GM12878 (cell line): ENCODE results near the gene ABCC2. TPM values are rescaled to one million over a fixed set of nuclear protein-coding genes. Genes with fewer than 3 reads are reported as not detected.

Experiments used
- ATAC-seq: fragments of 200-7000 bp; cut with Tn5 transposase; 3 replicates; pipeline ENCODE4 v1.9.1; 2020; ENCODE audit warnings: mild to moderate bottlenecking, moderate library complexity
- BruUV-seq: library from RNA; stranded (reverse); fragments of 400-500 nt; replicated peaks from 2 replicates; lab custom pipeline; 2021; lab: Mats Ljungman, UMichigan
- CTCF ChIA-PET: fragments of 300-600 bp; sonication (Branson Sonifier 250); formaldehyde crosslinking; extraction: SDS; loops from one replicate; lab custom pipeline; 2021; ENCODE audit warnings: inconsistent platforms; lab: Yijun Ruan, JAX
- POLR2A ChIA-PET: fragments of 350-600 bp; formaldehyde crosslinking; extraction: SDS; loops from one replicate; lab custom pipeline; 2021; ENCODE audit warnings: inconsistent platforms; lab: Charles Lee
- RAD21 ChIA-PET: fragments of 300-600 bp; sonication (Branson Sonifier 250); formaldehyde crosslinking; loops from one replicate; lab custom pipeline; 2023; ENCODE audit warnings: antibody characterized with exemption; ENCODE audit not compliant: unreplicated experiment; lab: Charles Lee
- SMC1A ChIA-PET: fragments of 300-600 bp; sonication (Branson Sonifier 250); formaldehyde crosslinking; loops from one replicate; lab custom pipeline; 2023; ENCODE audit not compliant: unreplicated experiment, uncharacterized antibody; lab: Charles Lee
- DNase-seq: peaks from one replicate; pipeline ENCODE4 v3.0.0-alpha.2; 2011; ENCODE audit warnings: low read depth, low spot score
- FAIRE-seq: peaks from 3 replicates; lab custom pipeline; 2011; peaks lifted over from hg19 to GRCh38; lab: Jason Lieb, UNC
- H2AFZ ChIP-seq: 2 replicates; pipeline ENCODE4 v1.6.0; 2011; ENCODE audit warnings: low read depth, low read length, control low read depth; ENCODE audit not compliant: control insufficient read depth
- H3K27ac ChIP-seq: 2 replicates; pipeline ENCODE4 v1.5.1; 2011; ENCODE audit warnings: control low read depth; ENCODE audit not compliant: control insufficient read depth, insufficient read depth
- H3K27me3 ChIP-seq, 2 experiments: replicated peaks in 1 of 2; 2 replicates each; pipeline versions ENCODE4 v1.6.0 to v1.6.1; 2011; ENCODE audit warnings: low read length in 1 of 2; ENCODE audit not compliant: control insufficient read depth in 2 of 2, insufficient read depth in 2 of 2
- H3K36me3 ChIP-seq, 2 experiments: 2 replicates each; pipeline ENCODE4 v1.5.1; 2011; ENCODE audit warnings: low read length in 1 of 2; ENCODE audit not compliant: control insufficient read depth in 2 of 2, insufficient read depth in 2 of 2
- H3K4me1 ChIP-seq: 2 replicates; pipeline ENCODE4 v1.6.1; 2011; ENCODE audit warnings: mild to moderate bottlenecking, low read length, moderate library complexity, mixed read lengths; ENCODE audit not compliant: control insufficient read depth, insufficient read depth
- H3K4me2 ChIP-seq: 2 replicates; pipeline ENCODE4 v1.6.0; 2011; ENCODE audit warnings: control low read depth; ENCODE audit not compliant: control insufficient read depth, insufficient read depth
- H3K4me3 ChIP-seq: fragments of 200-600 bp; sonication (generic); 2 replicates; pipeline ENCODE4 v1.5.1; 2016
- H3K79me2 ChIP-seq: 2 replicates; pipeline ENCODE4 v1.6.0; 2011; ENCODE audit warnings: low read length; ENCODE audit not compliant: control insufficient read depth, insufficient read depth
- H3K9ac ChIP-seq: 2 replicates; pipeline ENCODE4 v1.8.0; 2011; ENCODE audit warnings: low read length, control low read depth, mixed read lengths; ENCODE audit not compliant: control insufficient read depth, insufficient read depth
- H3K9me3 ChIP-seq: replicated peaks from 3 replicates; pipeline ENCODE4 v1.5.1; 2011; ENCODE audit warnings: mild to moderate bottlenecking, low read length; ENCODE audit not compliant: control insufficient read depth, insufficient read depth
- H4K20me1 ChIP-seq: 2 replicates; pipeline ENCODE4 v1.6.0; 2011; ENCODE audit not compliant: control insufficient read depth, insufficient read depth
- CHD1 ChIP-seq: IDR thresholded peaks from 2 replicates; pipeline ENCODE4 v1.6.1; 2012; ENCODE audit warnings: low read depth, low read length, improper control_type of control experiment
- CREB1 ChIP-seq: IDR thresholded peaks from 2 replicates; pipeline ENCODE4 v1.6.1; 2012; ENCODE audit warnings: low read depth, mild to moderate bottlenecking, inconsistent platforms
- RAD21 ChIP-seq: IDR thresholded peaks from 2 replicates; pipeline ENCODE4 v1.6.1; 2011; ENCODE audit warnings: mild to moderate bottlenecking, low read depth, low read length, moderate library complexity; ENCODE audit not compliant: insufficient read depth
- RUNX3 ChIP-seq: IDR thresholded peaks from 2 replicates; pipeline ENCODE4 v1.6.1; 2012; ENCODE audit warnings: low read length, inconsistent platforms
- TARDBP ChIP-seq: IDR thresholded peaks from 2 replicates; pipeline ENCODE4 v1.6.1; 2016; ENCODE audit warnings: borderline replicate concordance
- ZNF24 ChIP-seq: fragments of 450-650 bp; IDR thresholded peaks from 2 replicates; pipeline ENCODE4 v1.6.1; 2017; ENCODE audit warnings: antibody characterized with exemption, mild to moderate bottlenecking
- WGBS: methylation state at CpG from one replicate; pipeline ENCODE4 v1.1.6; 2016; ENCODE audit warnings: low lambda C conversion rate; ENCODE audit not compliant: insufficient replicate concordance, insufficient coverage; ENCODE audit errors: missing lambda C conversion rate; 5-methylcytosine and 5-hydroxymethylcytosine counted together
- in situ Hi-C: fragments of 300-500 bp; cut with MboI; formaldehyde crosslinking; loops from 9 replicates; pipeline ENCODE4 v1.14.3; 2018; ENCODE audit warnings: mixed read lengths
- intact Hi-C: fragments of 100-400 bp; cut with micrococcal nuclease; formaldehyde crosslinking; loops from one replicate; pipeline ENCODE4 v1.14.2; 2022; ENCODE audit not compliant: unreplicated experiment
- polyA plus RNA-seq, 11 experiments: library from polyadenylated mRNA; depleted of rRNA in 4 of 11; unstranded in 6 of 11; stranded (reverse) in 5 of 11; fragments of >200 nt; fragmentation: Nextera tagmentation in 4 of 11; fragmentation: Illumina TruSeq in 1 of 11; extraction: Ambion mirVana in 4 of 11; extraction: Trizol in 1 of 11; gene quantifications; 1 replicate in 1 of 11; 2 replicates in 10 of 11; pipeline versions ENCODE4 v1.2.1 to v1.2.3, GENCODE V29; 2011 to 2016; ENCODE audit warnings: inconsistent platforms in 2 of 11, missing spikeins in 2 of 11, low read depth in 1 of 11
- total RNA-seq, 4 experiments: library from RNA; depleted of rRNA in 3 of 4; stranded (reverse); fragments of >200 nt in 3 of 4; fragmentation: Illumina TruSeq in 1 of 4; extraction: Trizol in 1 of 4; gene quantifications; 2 replicates each; pipeline versions ENCODE4 v1.2.1 to v1.2.3, GENCODE V29; 2013 to 2021
- TF ChIP-seq, protein P1 (sequence below): fragments of 450-650 bp; formaldehyde crosslinking; IDR thresholded peaks from 2 replicates; pipeline ENCODE4 v1.5.0; 2022; ENCODE audit warnings: mild to moderate bottlenecking, missing genetic modification characterization
- TF ChIP-seq, protein P2 (sequence below): fragments of 450-650 bp; IDR thresholded peaks from 2 replicates; pipeline ENCODE4 v1.6.1; 2018; ENCODE audit warnings: mild to moderate bottlenecking, low read depth, moderate library complexity; ENCODE audit not compliant: partially characterized antibody

The ABCC2 gene
- total and polyA plus RNA-seq, 10 of the 15 experiments (the other 5 are each of a cell fraction or from before 2014, with no cell fraction given), result 0.02 to 0.95 (median 0.21) TPM

- Histone ChIP-seq H3K9ac (no peak overlapping the region), H3K4me2 (no peak overlapping the region), H3K79me2 (no peaks in the 10 kb centered on the region), H3K27me3 (no peaks in the 10 kb centered on the region), H3K27ac (no peak overlapping the region), H2AFZ (no peak overlapping the region), H3K4me1 (0 out of 2 replicates have a peak, but pooled peaks cover 2% of the 10 kb centered on the region), H3K4me3 (no peak overlapping the region), H3K9me3 (no peaks in the 10 kb centered on the region), H3K36me3 (no peaks in the 10 kb centered on the region), H4K20me1 (no peaks in the 10 kb centered on the region)
- DNase-seq (no peak), FAIRE-seq (no peak), ATAC-seq (peak; percentile 28)
- TF ChIP-seq TARDBP, result no peak
- TF ChIP-seq RUNX3, result peak; percentile 19; the same call in 1 of the 2 replicates
- in situ Hi-C loops (no loop called here), intact Hi-C loops (loop anchor here (10.0 kb wide), 2 partner anchors 374 to 484 kb away; partner anchors contain the start of genes CHUK and PKD2L1)
- CTCF ChIA-PET, result interaction anchor here (0.6 to 15.9 kb wide), 2 partner anchors 98 to 193 kb away, joined by 3 to 340 read pairs; no protein-coding TSS in a partner anchor
- SMC1A ChIA-PET, result interaction anchor here (0.7 to 9.1 kb wide), 7 partner anchors 8 to 457 kb away, joined by 3 to 173 read pairs (median 3); no protein-coding TSS in a partner anchor
- RAD21 ChIA-PET, result interaction anchor here (0.9 to 9.4 kb wide), 2 partner anchors 56 to 195 kb away, joined by 3 to 152 read pairs; no protein-coding TSS in a partner anchor
- 42% methylated on average over 5 of the region's 5 CpGs for WGBS
- BruUV-seq, result no TSS peak
- POLR2A ChIA-PET, result interaction anchor here (1.5 kb wide), 1 partner anchor 482 kb away, joined by 3 read pairs; no protein-coding TSS in a partner anchor
Measured at GRCh38 chr10:99850767-99851340, 68.4 kb downstream of the ABCC2 start.

- FAIRE-seq, result no peak
- no TSS peak for BruUV-seq
- H3K4me1 ChIP-seq, result no peaks in the 10 kb centered on the region
Measured at GRCh38 chr10:99851825-99852224, 69.4 kb downstream of the ABCC2 start.

More at GRCh38 chr10:99851825-99852224, 69.4 kb downstream of the ABCC2 start:
- no peaks in the 10 kb centered on the region for H3K36me3 ChIP-seq
- ATAC-seq, result no peak
- H3K79me2 ChIP-seq, result no peaks in the 10 kb centered on the region
- no peak overlapping the region for H3K9ac ChIP-seq
- H3K4me3 ChIP-seq, result no peak overlapping the region
- H3K9me3 ChIP-seq, result no peaks in the 10 kb centered on the region
- no peak overlapping the region for H3K27ac ChIP-seq
- 94% methylated on average over 3 of the region's 3 CpGs for WGBS
- no peak overlapping the region for H2AFZ ChIP-seq
- TF ChIP-seq, protein P1, sequence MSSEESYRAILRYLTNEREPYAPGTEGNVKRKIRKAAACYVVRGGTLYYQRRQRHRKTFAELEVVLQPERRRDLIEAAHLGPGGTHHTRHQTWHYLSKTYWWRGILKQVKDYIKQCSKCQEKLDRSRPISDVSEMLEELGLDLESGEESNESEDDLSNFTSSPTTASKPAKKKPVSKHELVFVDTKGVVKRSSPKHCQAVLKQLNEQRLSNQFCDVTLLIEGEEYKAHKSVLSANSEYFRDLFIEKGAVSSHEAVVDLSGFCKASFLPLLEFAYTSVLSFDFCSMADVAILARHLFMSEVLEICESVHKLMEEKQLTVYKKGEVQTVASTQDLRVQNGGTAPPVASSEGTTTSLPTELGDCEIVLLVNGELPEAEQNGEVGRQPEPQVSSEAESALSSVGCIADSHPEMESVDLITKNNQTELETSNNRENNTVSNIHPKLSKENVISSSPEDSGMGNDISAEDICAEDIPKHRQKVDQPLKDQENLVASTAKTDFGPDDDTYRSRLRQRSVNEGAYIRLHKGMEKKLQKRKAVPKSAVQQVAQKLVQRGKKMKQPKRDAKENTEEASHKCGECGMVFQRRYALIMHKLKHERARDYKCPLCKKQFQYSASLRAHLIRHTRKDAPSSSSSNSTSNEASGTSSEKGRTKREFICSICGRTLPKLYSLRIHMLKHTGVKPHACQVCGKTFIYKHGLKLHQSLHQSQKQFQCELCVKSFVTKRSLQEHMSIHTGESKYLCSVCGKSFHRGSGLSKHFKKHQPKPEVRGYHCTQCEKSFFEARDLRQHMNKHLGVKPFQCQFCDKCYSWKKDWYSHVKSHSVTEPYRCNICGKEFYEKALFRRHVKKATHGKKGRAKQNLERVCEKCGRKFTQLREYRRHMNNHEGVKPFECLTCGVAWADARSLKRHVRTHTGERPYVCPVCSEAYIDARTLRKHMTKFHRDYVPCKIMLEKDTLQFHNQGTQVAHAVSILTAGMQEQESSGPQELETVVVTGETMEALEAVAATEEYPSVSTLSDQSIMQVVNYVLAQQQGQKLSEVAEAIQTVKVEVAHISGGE, result no peak
- TF ChIP-seq RAD21, result no peak
- no peak for TF ChIP-seq CHD1
- TF ChIP-seq, protein P2, sequence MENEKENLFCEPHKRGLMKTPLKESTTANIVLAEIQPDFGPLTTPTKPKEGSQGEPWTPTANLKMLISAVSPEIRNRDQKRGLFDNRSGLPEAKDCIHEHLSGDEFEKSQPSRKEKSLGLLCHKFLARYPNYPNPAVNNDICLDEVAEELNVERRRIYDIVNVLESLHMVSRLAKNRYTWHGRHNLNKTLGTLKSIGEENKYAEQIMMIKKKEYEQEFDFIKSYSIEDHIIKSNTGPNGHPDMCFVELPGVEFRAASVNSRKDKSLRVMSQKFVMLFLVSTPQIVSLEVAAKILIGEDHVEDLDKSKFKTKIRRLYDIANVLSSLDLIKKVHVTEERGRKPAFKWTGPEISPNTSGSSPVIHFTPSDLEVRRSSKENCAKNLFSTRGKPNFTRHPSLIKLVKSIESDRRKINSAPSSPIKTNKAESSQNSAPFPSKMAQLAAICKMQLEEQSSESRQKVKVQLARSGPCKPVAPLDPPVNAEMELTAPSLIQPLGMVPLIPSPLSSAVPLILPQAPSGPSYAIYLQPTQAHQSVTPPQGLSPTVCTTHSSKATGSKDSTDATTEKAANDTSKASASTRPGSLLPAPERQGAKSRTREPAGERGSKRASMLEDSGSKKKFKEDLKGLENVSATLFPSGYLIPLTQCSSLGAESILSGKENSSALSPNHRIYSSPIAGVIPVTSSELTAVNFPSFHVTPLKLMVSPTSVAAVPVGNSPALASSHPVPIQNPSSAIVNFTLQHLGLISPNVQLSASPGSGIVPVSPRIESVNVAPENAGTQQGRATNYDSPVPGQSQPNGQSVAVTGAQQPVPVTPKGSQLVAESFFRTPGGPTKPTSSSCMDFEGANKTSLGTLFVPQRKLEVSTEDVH, result no peak
- no peak for TF ChIP-seq ZNF24
- no peak for TF ChIP-seq CREB1
- TF ChIP-seq, all 136 proteins: peak for 0
- CTCF ChIA-PET, result interaction anchor here (0.6 to 15.9 kb wide), 2 partner anchors 11 to 193 kb away, joined by 3 to 340 read pairs; no protein-coding TSS in a partner anchor
- in situ Hi-C loops, result no loop called here
- SMC1A ChIA-PET, result interaction anchor here (9.1 kb wide), 1 partner anchor 197 kb away, joined by 173 read pairs; no protein-coding TSS in a partner anchor
- Histone ChIP-seq H3K27me3 (no peaks in the 10 kb centered on the region), H4K20me1 (no peaks in the 10 kb centered on the region), H3K4me2 (no peak overlapping the region)
- POLR2A ChIA-PET, result interaction anchor here (1.5 kb wide), 1 partner anchor 481 kb away, joined by 3 read pairs; no protein-coding TSS in a partner anchor
- DNase-seq, result no peak
- intact Hi-C loops, result loop anchor here (10.0 kb wide), 2 partner anchors 373 to 483 kb away; partner anchors contain the start of genes CHUK and PKD2L1
- RAD21 ChIA-PET, result interaction anchor here (9.4 kb wide), 1 partner anchor 194 kb away, joined by 152 read pairs; no protein-coding TSS in a partner anchor
